Mesothelial cell of epicardium (in vitro differentiated cells): ENCODE results near the gene PTGIS. TPM values are rescaled to one million over a fixed set of nuclear protein-coding genes. Genes with fewer than 3 reads are reported as not detected.
A peak's percentile ranks its signal among the peaks of the same experiment; 100 is the strongest.

Experiments used
- DNase-seq, 2 experiments: peaks; one replicate each; pipeline ENCODE4 v3.0.0; 2021; ENCODE audit warnings: low spot score in 2 of 2; ENCODE audit not compliant: unreplicated experiment in 2 of 2
- H3K27ac Mint-ChIP-seq: 2 replicates; pipeline ENCODE4 v1.8.0; 2021; ENCODE audit warnings: mixed read lengths
- H3K27me3 Mint-ChIP-seq: 2 replicates; pipeline ENCODE4 v1.8.0; 2021; ENCODE audit warnings: low read depth, mixed read lengths
- H3K36me3 Mint-ChIP-seq: 2 replicates; pipeline ENCODE4 v1.8.0; 2021; ENCODE audit warnings: mixed read lengths
- H3K4me1 Mint-ChIP-seq: 2 replicates; pipeline ENCODE4 v1.8.0; 2021; ENCODE audit warnings: mixed read lengths
- H3K4me3 Mint-ChIP-seq: 2 replicates; pipeline ENCODE4 v1.8.0; 2021; ENCODE audit warnings: mild to moderate bottlenecking, moderate library complexity, mixed read lengths
- H3K9me3 Mint-ChIP-seq: 2 replicates; pipeline ENCODE4 v1.8.0; 2021; ENCODE audit warnings: mixed read lengths
- total RNA-seq: library from RNA; stranded (reverse); gene quantifications from 3 replicates; pipeline ENCODE4 v1.2.1, GENCODE V29; 2021
- TF ChIP-seq, protein P1 (sequence below): fragments of 200-600 bp; sonication (generic); IDR thresholded peaks from one replicate; pipeline ENCODE4 v1.5.0; 2021; ENCODE audit warnings: antibody characterized with exemption; ENCODE audit not compliant: unreplicated experiment

The PTGIS gene
- total RNA-seq, 1 donor from 2014 or later: 113 TPM

DNA sequence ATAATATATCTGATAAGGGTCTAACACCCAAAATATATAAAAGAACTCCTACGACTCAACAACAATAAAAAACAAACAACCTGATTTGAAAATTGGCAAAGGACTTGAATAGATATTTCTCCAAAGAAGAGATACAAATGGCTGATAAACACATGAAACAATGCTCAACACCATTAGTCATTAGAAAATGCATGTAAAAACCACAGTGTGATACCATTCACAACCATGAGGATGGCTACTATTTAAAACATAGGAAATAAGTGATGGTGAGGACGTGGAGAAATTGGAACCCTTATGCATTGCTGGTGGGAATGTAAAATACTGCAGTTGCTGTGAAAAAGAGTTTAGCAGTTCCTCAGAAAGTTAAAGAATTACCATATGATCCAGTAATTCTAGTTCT lies 41.4 kb downstream of the PTGIS start:
- Mint-ChIP-seq H3K4me3 (no peak overlapping the region), H3K9me3 (peaks cover 7% of the 10 kb centered on the region), H3K27me3 (no peaks in the 10 kb centered on the region), H3K36me3 (peaks cover 56% of the 10 kb centered on the region), H3K4me1 (no peaks in the 10 kb centered on the region), H3K27ac (no peak overlapping the region)
- no peak for DNase-seq
- TF ChIP-seq, protein P1, sequence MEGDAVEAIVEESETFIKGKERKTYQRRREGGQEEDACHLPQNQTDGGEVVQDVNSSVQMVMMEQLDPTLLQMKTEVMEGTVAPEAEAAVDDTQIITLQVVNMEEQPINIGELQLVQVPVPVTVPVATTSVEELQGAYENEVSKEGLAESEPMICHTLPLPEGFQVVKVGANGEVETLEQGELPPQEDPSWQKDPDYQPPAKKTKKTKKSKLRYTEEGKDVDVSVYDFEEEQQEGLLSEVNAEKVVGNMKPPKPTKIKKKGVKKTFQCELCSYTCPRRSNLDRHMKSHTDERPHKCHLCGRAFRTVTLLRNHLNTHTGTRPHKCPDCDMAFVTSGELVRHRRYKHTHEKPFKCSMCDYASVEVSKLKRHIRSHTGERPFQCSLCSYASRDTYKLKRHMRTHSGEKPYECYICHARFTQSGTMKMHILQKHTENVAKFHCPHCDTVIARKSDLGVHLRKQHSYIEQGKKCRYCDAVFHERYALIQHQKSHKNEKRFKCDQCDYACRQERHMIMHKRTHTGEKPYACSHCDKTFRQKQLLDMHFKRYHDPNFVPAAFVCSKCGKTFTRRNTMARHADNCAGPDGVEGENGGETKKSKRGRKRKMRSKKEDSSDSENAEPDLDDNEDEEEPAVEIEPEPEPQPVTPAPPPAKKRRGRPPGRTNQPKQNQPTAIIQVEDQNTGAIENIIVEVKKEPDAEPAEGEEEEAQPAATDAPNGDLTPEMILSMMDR: no peak

DNA sequence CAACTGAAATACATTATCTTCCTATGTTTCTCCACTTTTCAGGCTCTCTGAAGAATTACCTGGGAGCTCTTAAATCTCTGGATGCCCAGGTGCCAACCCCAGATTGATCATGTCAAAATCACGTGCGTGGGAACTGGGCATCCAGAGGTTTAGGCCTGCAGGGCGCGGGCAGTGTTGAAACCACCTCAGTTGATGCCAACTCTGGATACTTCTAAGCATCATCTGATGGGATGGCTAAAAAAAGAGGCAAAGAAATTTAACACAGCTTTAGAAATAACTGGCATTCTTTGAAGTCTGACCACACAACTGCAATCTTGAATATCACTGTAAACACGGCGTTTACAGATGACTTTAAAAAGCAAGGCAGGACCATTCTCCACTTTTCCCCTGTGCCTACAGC lies 41.9 kb downstream of the PTGIS start:
- Mint-ChIP-seq H3K4me3 (no peak overlapping the region), H3K9me3 (peaks cover 7% of the 10 kb centered on the region), H3K27ac (no peak overlapping the region), H3K27me3 (no peaks in the 10 kb centered on the region), H3K36me3 (peaks cover 61% of the 10 kb centered on the region), H3K4me1 (no peaks in the 10 kb centered on the region)
- TF ChIP-seq, protein P1: no peak
- DNase-seq: no peak

DNA sequence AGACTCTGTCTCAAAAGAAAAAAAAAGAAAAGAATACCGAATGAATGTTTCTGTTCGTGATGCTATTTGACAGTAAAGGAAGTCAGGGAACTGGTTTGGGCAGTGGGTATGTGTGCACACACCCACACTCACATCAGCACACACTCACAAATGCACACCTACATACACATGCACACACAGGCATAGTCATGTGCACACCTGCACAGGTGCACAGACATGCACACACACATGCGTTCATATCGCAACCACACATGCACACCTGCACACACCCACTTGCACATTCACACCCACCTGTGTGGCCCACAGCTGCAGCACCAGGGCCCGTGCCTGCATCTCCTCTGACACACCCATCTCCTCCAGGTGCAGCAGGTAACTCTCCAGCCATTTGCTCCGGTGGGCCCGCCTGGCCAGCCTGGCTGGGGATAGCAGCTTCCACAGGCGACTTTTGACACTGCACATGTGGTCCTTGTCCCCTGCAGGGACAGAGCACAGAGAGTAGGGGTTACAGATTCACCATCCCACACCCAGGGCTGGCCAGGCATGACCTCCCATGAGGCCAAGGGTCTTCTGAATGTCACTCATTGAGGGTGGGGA lies 44.1 kb downstream of the PTGIS start:
- H3K36me3 Mint-ChIP-seq: peaks cover 59% of the 10 kb centered on the region
- no peaks in the 10 kb centered on the region for H3K27me3 Mint-ChIP-seq
- no peak for DNase-seq

DNA sequence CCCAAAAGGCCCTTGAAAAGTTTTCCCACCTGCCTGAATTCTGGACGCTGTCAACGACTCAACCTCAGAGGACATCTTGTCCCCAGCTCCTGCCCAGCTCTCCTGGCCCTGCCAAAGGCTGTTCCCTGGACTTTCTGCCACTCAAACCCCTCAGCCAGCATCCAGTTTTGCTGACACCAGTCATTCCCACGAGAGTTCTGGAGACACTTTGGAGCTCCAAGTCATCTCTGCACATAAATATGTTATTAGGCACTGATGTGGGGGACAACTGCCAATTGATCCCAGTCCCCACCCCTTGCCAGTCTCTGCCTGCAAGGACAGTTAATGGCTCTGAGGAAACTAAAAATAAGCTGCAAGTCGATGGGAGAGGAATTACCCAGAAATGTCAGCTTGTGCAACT lies 46.6 kb downstream of the PTGIS start:
- Mint-ChIP-seq H3K36me3 (peaks cover 67% of the 10 kb centered on the region), H3K9me3 (peaks cover 7% of the 10 kb centered on the region), H3K4me3 (no peak overlapping the region), H3K4me1 (no peaks in the 10 kb centered on the region), H3K27ac (no peak overlapping the region), H3K27me3 (no peaks in the 10 kb centered on the region)
- TF ChIP-seq, protein P1: no peak
- DNase-seq: no peak

More for the DNA sequence above, 44.1 kb downstream of the PTGIS start:
- TF ChIP-seq, protein P1: no peak
- Mint-ChIP-seq H3K9me3 (peaks cover 7% of the 10 kb centered on the region), H3K4me1 (no peaks in the 10 kb centered on the region), H3K4me3 (no peak overlapping the region), H3K27ac (no peak overlapping the region)

DNA sequence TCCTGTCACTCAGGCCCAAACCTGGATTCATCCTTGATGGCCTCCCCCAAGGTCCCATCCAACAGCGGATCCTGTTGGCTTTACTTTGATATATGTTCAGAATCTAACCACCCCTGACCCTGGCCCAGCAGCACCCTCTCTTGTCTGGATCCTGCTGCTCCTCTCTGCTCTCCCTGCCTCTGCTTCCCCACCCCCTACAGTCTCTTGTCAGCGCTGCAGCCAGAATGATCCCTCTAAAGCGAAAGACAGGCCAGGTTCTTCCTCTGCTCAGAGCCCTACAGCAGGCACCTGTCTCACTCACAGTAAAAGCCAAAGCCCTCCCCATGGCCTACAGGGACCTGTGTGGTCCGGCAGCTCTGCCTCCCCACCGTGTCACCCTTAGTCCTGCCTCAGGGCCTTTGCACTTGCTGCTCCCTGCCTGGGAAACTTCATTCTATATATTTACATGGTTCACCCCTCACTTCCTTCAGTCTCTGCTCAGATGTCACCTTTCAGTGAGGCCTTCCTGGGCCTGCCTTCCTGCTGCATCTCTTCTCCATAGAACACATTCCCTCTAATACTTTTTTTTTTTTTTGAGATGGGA lies 48.1 kb downstream of the PTGIS start:
- H3K27me3 Mint-ChIP-seq: no peaks in the 10 kb centered on the region
- H3K4me3 Mint-ChIP-seq: no peak overlapping the region
- H3K9me3 Mint-ChIP-seq: peaks cover 7% of the 10 kb centered on the region
- H3K36me3 Mint-ChIP-seq: peaks cover 54% of the 10 kb centered on the region
- H3K4me1 Mint-ChIP-seq: no peaks in the 10 kb centered on the region
- DNase-seq: no peak
- TF ChIP-seq, protein P1: no peak
- peak overlapping the region; percentile 7 for H3K27ac Mint-ChIP-seq
